PC-3 (cell line): Measurements from ENCODE around the gene RELL2.

Source experiments
- EZH2 ChIP-seq: fragments of 300-600 bp; sonication (generic); IDR thresholded peaks from one replicate; pipeline ENCODE4 v1.6.1; 2017; ENCODE audit warnings: antibody characterized with exemption, mild to moderate bottlenecking, low read length; ENCODE audit not compliant: unreplicated experiment
- EZH2phosphoT487 ChIP-seq: fragments of 300-600 bp; sonication (generic); IDR thresholded peaks from 2 replicates; pipeline ENCODE4 v1.6.1; 2018; ENCODE audit warnings: mild to moderate bottlenecking, antibody characterized with exemption, low read length, borderline replicate concordance
- TF ChIP-seq, protein P1 (sequence below): fragments of 300-600 bp; sonication (generic); conservative IDR thresholded peaks from 2 replicates; pipeline ENCODE4 v1.5.1; 2017; ENCODE audit warnings: antibody characterized with exemption, low read depth, mild to moderate bottlenecking, low read length

DNA sequence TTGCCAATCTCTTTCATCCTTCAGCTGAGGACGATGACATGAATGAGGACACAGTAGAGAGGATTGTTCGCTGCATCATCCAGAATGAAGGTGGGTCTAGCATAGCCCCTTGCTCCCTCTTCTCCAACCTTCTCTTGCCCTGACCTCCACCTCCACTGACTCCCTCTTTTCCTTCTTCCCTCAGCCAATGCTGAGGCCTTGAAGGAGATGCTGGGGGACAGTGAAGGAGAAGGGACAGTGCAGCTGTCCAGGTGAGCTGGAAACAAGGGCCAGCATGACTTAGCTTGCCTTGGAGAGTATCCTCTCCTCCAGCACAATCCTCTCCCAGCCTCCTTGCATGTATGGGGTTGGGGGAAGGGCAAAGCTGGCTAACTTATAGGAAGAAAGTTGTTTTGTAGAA, 2.0 kb downstream of the RELL2 start:
- TF ChIP-seq, protein P1, sequence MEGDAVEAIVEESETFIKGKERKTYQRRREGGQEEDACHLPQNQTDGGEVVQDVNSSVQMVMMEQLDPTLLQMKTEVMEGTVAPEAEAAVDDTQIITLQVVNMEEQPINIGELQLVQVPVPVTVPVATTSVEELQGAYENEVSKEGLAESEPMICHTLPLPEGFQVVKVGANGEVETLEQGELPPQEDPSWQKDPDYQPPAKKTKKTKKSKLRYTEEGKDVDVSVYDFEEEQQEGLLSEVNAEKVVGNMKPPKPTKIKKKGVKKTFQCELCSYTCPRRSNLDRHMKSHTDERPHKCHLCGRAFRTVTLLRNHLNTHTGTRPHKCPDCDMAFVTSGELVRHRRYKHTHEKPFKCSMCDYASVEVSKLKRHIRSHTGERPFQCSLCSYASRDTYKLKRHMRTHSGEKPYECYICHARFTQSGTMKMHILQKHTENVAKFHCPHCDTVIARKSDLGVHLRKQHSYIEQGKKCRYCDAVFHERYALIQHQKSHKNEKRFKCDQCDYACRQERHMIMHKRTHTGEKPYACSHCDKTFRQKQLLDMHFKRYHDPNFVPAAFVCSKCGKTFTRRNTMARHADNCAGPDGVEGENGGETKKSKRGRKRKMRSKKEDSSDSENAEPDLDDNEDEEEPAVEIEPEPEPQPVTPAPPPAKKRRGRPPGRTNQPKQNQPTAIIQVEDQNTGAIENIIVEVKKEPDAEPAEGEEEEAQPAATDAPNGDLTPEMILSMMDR = no peak
- TF ChIP-seq EZH2 (no peak), EZH2phosphoT487 (no peak)
